HL-60 (cell line): ENCODE data around the gene PRCC.

ENCODE experiments used
- CTCF ChIP-seq: IDR thresholded peaks from one replicate; pipeline ENCODE4 v1.5.1; 2011; ENCODE audit warnings: low read length, control low read depth, inconsistent platforms; ENCODE audit not compliant: insufficient read depth
- GABPA ChIP-seq: IDR thresholded peaks from 2 replicates; pipeline ENCODE4 v1.6.1; 2012; ENCODE audit warnings: low read depth
- POLR2AphosphoS5 ChIP-seq: IDR thresholded peaks from 2 replicates; pipeline ENCODE4 v1.6.1; 2012; ENCODE audit warnings: low read depth
- SPI1 ChIP-seq: IDR thresholded peaks from 2 replicates; pipeline ENCODE4 v1.6.1; 2012; ENCODE audit warnings: low read depth, mild to moderate bottlenecking, borderline replicate concordance

GRCh38 chr1:156839426-156840109 lies 72.2 kb downstream of the PRCC start:
- TF ChIP-seq SPI1 (no peak), CTCF (no peak), POLR2AphosphoS5 (no peak), GABPA (no peak)
